Occipital lobe (tissue), 2 donors: ENCODE data around the gene MAPT. TPM values are rescaled to one million over a fixed set of nuclear protein-coding genes. Genes with fewer than 3 reads are reported as not detected.

ENCODE experiments used
- DNase-seq: peaks from one replicate; lab custom pipeline; 2025; lab: John Stamatoyannopoulos, UW
- total RNA-seq: library from RNA; depleted of rRNA; stranded (reverse); fragments of >200 nt; gene quantifications from one replicate; pipeline ENCODE4 v1.2.3, GENCODE V29; 2014

Gene MAPT
- total RNA-seq, 1 donor from 2014 or later: 93.1 TPM

GRCh38 chr17:45973099-45973780 lies 78.9 kb downstream of the MAPT start:
- DNase-seq: no peak

GRCh38 chr17:45973946-45974859 lies 79.8 kb downstream of the MAPT start:
- no peak for DNase-seq

GRCh38 chr17:45974916-45975630 lies 80.7 kb downstream of the MAPT start:
- no peak for DNase-seq

- no peak for DNase-seq
These were observed 81.4 kb downstream of the MAPT start for GRCh38 chr17:45975640-45976295.

GRCh38 chr17:45976391-45976754 lies 82.0 kb downstream of the MAPT start:
- no peak for DNase-seq

GRCh38 chr17:45976755-45977505 lies 82.6 kb downstream of the MAPT start:
- DNase-seq: no peak

GRCh38 chr17:45977506-45977824 lies 83.1 kb downstream of the MAPT start:
- DNase-seq: no peak

GRCh38 chr17:45977976-45978626 lies 83.7 kb downstream of the MAPT start:
- DNase-seq: no peak

GRCh38 chr17:45979137-45979536 lies 84.8 kb downstream of the MAPT start:
- no peak for DNase-seq

GRCh38 chr17:45980855-45981254 lies 86.5 kb downstream of the MAPT start:
- DNase-seq: no peak

- no peak for DNase-seq
These were observed 87.0 kb downstream of the MAPT start for GRCh38 chr17:45981306-45981705.

- DNase-seq: no peak
These were observed 88.6 kb downstream of the MAPT start for GRCh38 chr17:45982791-45983613.

- DNase-seq: no peak
These were observed 89.4 kb downstream of the MAPT start for GRCh38 chr17:45983614-45984310.

- DNase-seq: no peak
These were observed 90.0 kb downstream of the MAPT start for GRCh38 chr17:45984368-45984767.

- DNase-seq: no peak
These were observed 91.1 kb downstream of the MAPT start for GRCh38 chr17:45985447-45985846.

GRCh38 chr17:45986056-45986455 lies 91.7 kb downstream of the MAPT start:
- DNase-seq: no peak

- DNase-seq: no peak
These were observed 93.4 kb downstream of the MAPT start for GRCh38 chr17:45987706-45988105.

- no peak for DNase-seq
These were observed 95.4 kb downstream of the MAPT start for GRCh38 chr17:45989759-45990158.

GRCh38 chr17:45990886-45991285 lies 96.5 kb downstream of the MAPT start:
- no peak for DNase-seq
